Fibroblast of lung (primary cell): ENCODE results near the gene DHRS2. TPM values are rescaled to one million over a fixed set of nuclear protein-coding genes. Genes with fewer than 3 reads are reported as not detected.

ENCODE experiments used
- DNase-seq, 2 donors: peaks; one replicate each; pipeline versions ENCODE4 v3.0.0 to v3.0.0-alpha.2; 2010; ENCODE audit warnings: low read depth in 2 of 2
- H2AFZ ChIP-seq: 2 replicates; pipeline ENCODE4 v1.5.1; 2012; ENCODE audit warnings: low read length, control low read depth, inconsistent platforms
- H3K27ac ChIP-seq: 2 replicates; pipeline ENCODE4 v1.5.1; 2011; ENCODE audit warnings: low read length, control low read depth; ENCODE audit not compliant: insufficient read depth
- H3K27me3 ChIP-seq: 2 replicates; pipeline ENCODE4 v1.5.1; 2011; ENCODE audit warnings: mild to moderate bottlenecking, low read length; ENCODE audit not compliant: control insufficient read depth, insufficient read depth
- H3K36me3 ChIP-seq: 2 replicates; pipeline ENCODE4 v1.5.1; 2011; ENCODE audit warnings: low read length; ENCODE audit not compliant: control insufficient read depth, insufficient read depth
- H3K4me1 ChIP-seq: 2 replicates; pipeline ENCODE4 v1.5.1; 2011; ENCODE audit warnings: low read length; ENCODE audit not compliant: control insufficient read depth, insufficient read depth; ENCODE audit errors: extremely low read depth
- H3K4me2 ChIP-seq: 2 replicates; pipeline ENCODE4 v1.5.1; 2011; ENCODE audit warnings: low read length, control low read depth; ENCODE audit not compliant: insufficient read depth; ENCODE audit errors: extremely low read depth
- H3K4me3 ChIP-seq, 4 experiments: fragments of 200-600 bp in 1 of 4; sonication (generic) in 1 of 4; replicated peaks in 1 of 4; 2 replicates each; pipeline ENCODE4 v1.5.1; 2011 to 2016; ENCODE audit warnings: low read length in 4 of 4, low read depth in 3 of 4, mild to moderate bottlenecking in 3 of 4, control low read depth in 2 of 4, inconsistent platforms in 1 of 4, mixed read lengths in 1 of 4; ENCODE audit not compliant: insufficient read depth in 1 of 4; ENCODE audit errors: control extremely low read depth in 1 of 4
- H3K79me2 ChIP-seq: 2 replicates; pipeline ENCODE4 v1.5.1; 2012; ENCODE audit warnings: mild to moderate bottlenecking, low read length, inconsistent platforms; ENCODE audit not compliant: control insufficient read depth, insufficient read depth
- H3K9ac ChIP-seq: 2 replicates; pipeline ENCODE4 v1.5.1; 2011; ENCODE audit warnings: mild to moderate bottlenecking, low read length, control low read depth; ENCODE audit not compliant: insufficient read depth
- H3K9me3 ChIP-seq: 2 replicates; pipeline ENCODE4 v1.5.1; 2012; ENCODE audit warnings: low read depth, low read length; ENCODE audit not compliant: control insufficient read depth, insufficient read depth
- H4K20me1 ChIP-seq: 2 replicates; pipeline ENCODE4 v1.5.1; 2011; ENCODE audit warnings: low read length; ENCODE audit not compliant: control insufficient read depth, insufficient read depth; ENCODE audit errors: extremely low read depth
- CTCF ChIP-seq, 2 donors: IDR thresholded peaks in 1 of 2; conservative IDR thresholded peaks in 1 of 2; 1 replicate in 1 of 2; 2 replicates in 1 of 2; pipeline ENCODE4 v1.5.1; 2011 to 2012; ENCODE audit warnings: low read length in 2 of 2, control low read depth in 1 of 2, inconsistent platforms in 1 of 2, low read depth in 1 of 2, mild to moderate bottlenecking in 1 of 2
- EZH2 ChIP-seq: IDR thresholded peaks from 2 replicates; pipeline ENCODE4 v1.5.1; 2012; ENCODE audit warnings: low read length, control low read depth, mild to moderate bottlenecking; ENCODE audit errors: missing control alignments
- polyA plus RNA-seq, 2 donors: library from polyadenylated mRNA; depleted of rRNA in 1 of 2; stranded (reverse) in 1 of 2; unstranded in 1 of 2; fragments of >200 nt; gene quantifications; 2 replicates each; pipeline ENCODE4 v1.2.1, GENCODE V29; 2011 to 2012; ENCODE audit warnings: missing spikeins in 1 of 2
- total RNA-seq: library from RNA; depleted of rRNA; stranded (reverse); fragments of >200 nt; gene quantifications from 2 replicates; pipeline ENCODE4 v1.2.1, GENCODE V29; 2014

DHRS2 gene
- total and polyA plus RNA-seq, 2 donors (not counting 1 experiment from before 2014, with no cell fraction given), result 0.02 TPM; not detected in 1

- Histone ChIP-seq H3K9ac (no peak overlapping the region), H3K79me2 (no peaks in the 10 kb centered on the region), H3K4me1 (no peaks in the 10 kb centered on the region), H3K4me3 (no peak overlapping the region), H3K27ac (no peak overlapping the region), H3K27me3 (no peaks in the 10 kb centered on the region), H3K36me3 (no peaks in the 10 kb centered on the region), H3K4me2 (no peak overlapping the region), H3K9me3 (no peaks in the 10 kb centered on the region), H4K20me1 (no peaks in the 10 kb centered on the region), H2AFZ (no peak overlapping the region)
- TF ChIP-seq EZH2, result no peak
- TF ChIP-seq CTCF (conservative IDR thresholded peaks at IDR 0.05 in 1 of 2, IDR thresholded peaks at IDR 0.05 in 1 of 2; ENCODE audit: low read depth in 1 of 2, low read length in 2 of 2), result no peak
- DNase-seq, result no peak
Observed at GRCh38 chr14:23610815-23611289, 25.3 kb upstream of the DHRS2 start.

- no peaks in the 10 kb centered on the region for H3K4me1 ChIP-seq
- no peak for DNase-seq
- H3K9me3 ChIP-seq, result no peaks in the 10 kb centered on the region
- no peak overlapping the region for H3K4me2 ChIP-seq
- H3K27ac ChIP-seq, result no peak overlapping the region
- H4K20me1 ChIP-seq, result no peaks in the 10 kb centered on the region
- no peaks in the 10 kb centered on the region for H3K36me3 ChIP-seq
- no peaks in the 10 kb centered on the region for H3K79me2 ChIP-seq
- H2AFZ ChIP-seq, result no peak overlapping the region
- H3K27me3 ChIP-seq, result no peaks in the 10 kb centered on the region
- no peak overlapping the region for H3K4me3 ChIP-seq
- TF ChIP-seq EZH2 (no peak), CTCF (conservative IDR thresholded peaks at IDR 0.05 in 1 of 2, IDR thresholded peaks at IDR 0.05 in 1 of 2; ENCODE audit: low read depth in 1 of 2, low read length in 2 of 2) (no peak)
- no peak overlapping the region for H3K9ac ChIP-seq
Observed at GRCh38 chr14:23612354-23612732, 23.8 kb upstream of the DHRS2 start.

GRCh38 chr14:23612802-23613201 is 23.4 kb upstream of the DHRS2 start:
- Histone ChIP-seq H3K9me3 (no peaks in the 10 kb centered on the region), H3K4me1 (no peaks in the 10 kb centered on the region), H3K9ac (no peak overlapping the region), H3K4me3 (no peak overlapping the region), H3K27ac (no peak overlapping the region), H2AFZ (no peak overlapping the region), H4K20me1 (no peaks in the 10 kb centered on the region), H3K36me3 (no peaks in the 10 kb centered on the region), H3K4me2 (no peak overlapping the region), H3K79me2 (no peaks in the 10 kb centered on the region), H3K27me3 (no peaks in the 10 kb centered on the region)
- no peak for TF ChIP-seq CTCF (conservative IDR thresholded peaks at IDR 0.05 in 1 of 2, IDR thresholded peaks at IDR 0.05 in 1 of 2; ENCODE audit: low read depth in 1 of 2, low read length in 2 of 2)
- TF ChIP-seq EZH2, result no peak
- no peak for DNase-seq
